IPS-20b (cell line): ENCODE data around the gene PRRC2B.
A peak's percentile ranks its signal among the peaks of the same experiment; 100 is the strongest.
"Not testable (repeated sequence)": the region's sequence is repeated elsewhere in the genome, so short reads cannot be mapped to it uniquely, and the experiment has no call there.

Experiments used
- H3K27ac ChIP-seq: one replicate; pipeline ENCODE4 v1.5.1; 2013; ENCODE audit warnings: low read length
- H3K27me3 ChIP-seq: 2 replicates; pipeline ENCODE4 v1.6.1; 2013; ENCODE audit warnings: mild to moderate bottlenecking, low read length, inconsistent platforms; ENCODE audit not compliant: insufficient read depth
- H3K36me3 ChIP-seq: 2 replicates; pipeline ENCODE4 v1.6.1; 2013; ENCODE audit warnings: low read depth, mild to moderate bottlenecking, inconsistent platforms, low read length, moderate library complexity; ENCODE audit not compliant: insufficient read depth
- H3K4me1 ChIP-seq: 2 replicates; pipeline ENCODE4 v1.6.1; 2013; ENCODE audit warnings: mild to moderate bottlenecking, control low read depth, inconsistent platforms, low read length, moderate library complexity; ENCODE audit not compliant: insufficient read depth
- H3K4me3 ChIP-seq: 2 replicates; pipeline ENCODE4 v1.5.1; 2013; ENCODE audit warnings: mild to moderate bottlenecking, low read length, inconsistent platforms
- H3K9ac ChIP-seq: 2 replicates; pipeline ENCODE4 v1.6.1; 2013; ENCODE audit warnings: low read depth, mild to moderate bottlenecking, inconsistent platforms, low read length, moderate library complexity
- H3K9me3 ChIP-seq: 2 replicates; pipeline ENCODE4 v1.6.1; 2013; ENCODE audit warnings: mild to moderate bottlenecking, low read depth, low read length, inconsistent platforms; ENCODE audit not compliant: insufficient read depth

Gene PRRC2B

DNA sequence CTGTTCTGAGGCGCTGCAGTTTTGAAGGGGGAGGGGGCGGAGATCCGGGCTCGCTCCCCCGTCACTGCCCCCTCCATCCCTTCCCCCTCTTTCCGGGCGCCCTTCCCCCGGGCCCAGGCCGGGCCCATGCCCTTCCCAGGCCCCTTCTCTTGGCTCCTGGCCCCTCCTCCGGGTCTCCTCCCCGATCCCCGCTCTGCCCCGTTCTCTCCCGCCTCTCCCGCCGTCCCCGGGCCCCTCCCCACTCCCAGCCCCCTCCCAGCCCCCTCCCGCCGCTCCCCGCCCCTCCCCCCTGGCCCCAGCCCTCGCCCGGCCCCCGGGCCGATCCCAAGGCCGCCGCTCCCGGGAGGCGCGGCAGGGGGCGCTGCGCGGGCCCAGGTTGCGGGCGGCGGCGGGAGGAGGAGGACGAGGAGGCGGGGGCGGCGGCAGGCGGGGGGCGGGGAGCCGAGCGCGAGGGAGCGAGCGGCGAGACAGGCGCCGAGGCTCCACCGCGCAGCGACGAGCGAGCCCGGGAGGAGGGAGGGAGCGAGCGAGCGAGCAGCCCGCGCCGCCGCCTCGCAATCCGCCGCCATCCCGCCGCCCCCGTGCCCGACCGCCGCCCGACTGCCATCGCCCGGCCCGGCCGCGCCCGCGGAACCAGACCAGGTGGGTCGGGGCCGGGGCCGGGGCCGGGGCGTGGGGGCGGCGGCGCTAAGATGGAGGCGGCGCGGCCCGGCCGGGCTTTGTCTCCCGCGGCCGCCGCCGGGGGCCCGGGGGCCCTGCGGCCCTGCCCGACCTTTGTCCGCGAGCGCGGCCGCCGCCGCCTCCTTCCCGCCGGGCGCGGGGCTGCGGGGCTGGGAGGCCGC lies at the start of gene PRRC2B:
TSS of gene PRRC2B (plus strand) at position 465 of the 842 bp plus-strand sequence. CDS start 36,059 bp downstream, outside the sequence.
- H3K27me3 ChIP-seq: no peaks in the 10 kb centered on the region
- H3K27ac ChIP-seq: peak within 1 kb of the TSS; percentile 11
- no peaks in the 10 kb centered on the region for H3K9me3 ChIP-seq
- peaks cover 8% of the 10 kb centered on the region for H3K36me3 ChIP-seq
- peak within 1 kb of the TSS; percentile 85 for H3K4me3 ChIP-seq
- H3K4me1 ChIP-seq: peaks cover 30% of the 10 kb centered on the region
- peak within 1 kb of the TSS; percentile 96 for H3K9ac ChIP-seq

DNA sequence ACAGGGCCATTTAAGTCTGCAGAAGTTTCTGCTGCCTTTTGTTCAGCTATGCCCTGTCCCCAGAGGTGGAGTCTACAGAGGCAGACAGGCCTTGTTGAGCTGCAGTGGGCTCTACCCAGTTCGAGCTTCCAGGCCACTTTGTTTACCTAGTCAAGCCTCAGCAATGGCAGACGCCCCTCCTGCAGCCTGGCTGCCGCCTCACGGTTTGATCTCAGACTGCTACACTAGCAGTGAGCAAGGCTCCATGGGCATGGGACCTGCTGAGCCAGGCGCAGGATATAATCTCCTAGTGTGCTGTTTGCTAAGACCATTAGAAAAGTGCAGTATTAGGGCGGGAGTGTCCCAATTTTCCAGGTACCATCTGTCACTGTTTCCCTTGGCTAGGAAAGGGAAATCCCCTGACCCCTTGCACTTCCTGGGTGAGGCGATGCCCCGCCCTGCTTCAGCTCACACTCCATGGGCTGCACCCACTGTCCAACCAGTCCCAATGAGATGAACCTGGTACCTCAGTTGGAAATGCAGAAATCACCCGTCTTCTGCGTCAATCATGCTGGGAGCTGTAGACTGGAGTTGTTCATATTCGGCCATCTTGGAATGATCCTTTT lies 48.9 kb upstream of the PRRC2B start:
- H3K9me3 ChIP-seq, H3K27me3 ChIP-seq, H3K27ac ChIP-seq, H3K4me1 ChIP-seq, H3K9ac ChIP-seq, H3K4me3 ChIP-seq, H3K36me3 ChIP-seq: not testable (repeated sequence)

GRCh38 chr9:131346559-131346958 lies 47.3 kb upstream of the PRRC2B start:
- peaks cover 3% of the 10 kb centered on the region; the same call in 1 of the 2 replicates for H3K27me3 ChIP-seq
- no peak overlapping the region for H3K9ac ChIP-seq
- H3K4me1 ChIP-seq: no peaks in the 10 kb centered on the region
- no peaks in the 10 kb centered on the region for H3K36me3 ChIP-seq
- H3K4me3 ChIP-seq: no peak overlapping the region
- H3K27ac ChIP-seq: no peak overlapping the region
- H3K9me3 ChIP-seq: no peaks in the 10 kb centered on the region

GRCh38 chr9:131347376-131348020 lies 46.4 kb upstream of the PRRC2B start:
- H3K27ac ChIP-seq: no peak overlapping the region
- H3K9me3 ChIP-seq: no peaks in the 10 kb centered on the region
- H3K4me3 ChIP-seq: no peak overlapping the region
- H3K27me3 ChIP-seq: peaks cover 3% of the 10 kb centered on the region; the same call in 1 of the 2 replicates
- H3K4me1 ChIP-seq: no peaks in the 10 kb centered on the region
- no peaks in the 10 kb centered on the region for H3K36me3 ChIP-seq
- H3K9ac ChIP-seq: no peak overlapping the region

- Histone ChIP-seq H3K36me3 (no peaks in the 10 kb centered on the region), H3K9ac (no peak overlapping the region), H3K9me3 (no peaks in the 10 kb centered on the region), H3K4me3 (no peak overlapping the region), H3K27ac (no peak overlapping the region), H3K27me3 (peaks cover 3% of the 10 kb centered on the region; the same call in 1 of the 2 replicates), H3K4me1 (no peaks in the 10 kb centered on the region)
Observed at GRCh38 chr9:131348631-131349521, 45.0 kb upstream of the PRRC2B start.

DNA sequence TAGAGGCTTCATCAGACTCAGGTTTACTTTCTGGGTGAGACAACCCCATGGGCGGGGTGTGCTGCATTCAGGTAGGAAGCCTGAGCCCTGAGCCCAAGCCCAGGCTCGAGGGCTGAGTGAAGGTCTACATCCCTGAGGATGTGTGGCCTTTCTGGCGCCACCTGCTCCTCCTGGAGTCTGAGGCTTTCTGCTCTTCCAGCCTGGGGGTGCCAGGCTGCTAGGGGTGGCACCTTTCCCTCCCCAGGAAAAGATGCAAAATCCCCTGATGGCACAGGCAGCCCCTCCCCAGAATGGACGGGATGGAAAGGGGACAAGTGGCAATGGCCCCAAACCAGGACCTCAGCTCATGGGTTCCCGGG lies 44.4 kb upstream of the PRRC2B start:
- Histone ChIP-seq H3K9ac (peak overlapping the region; percentile 70; the same call in 1 of the 2 replicates), H3K4me3 (peak overlapping the region; percentile 59; the same call in 1 of the 2 replicates), H3K9me3 (no peaks in the 10 kb centered on the region), H3K27me3 (peaks cover 3% of the 10 kb centered on the region; the same call in 1 of the 2 replicates), H3K27ac (no peak overlapping the region), H3K36me3 (no peaks in the 10 kb centered on the region), H3K4me1 (no peaks in the 10 kb centered on the region)

- H3K27ac ChIP-seq: no peak overlapping the region
- peak overlapping the region; percentile 70; the same call in 1 of the 2 replicates for H3K9ac ChIP-seq
- H3K4me3 ChIP-seq: peak overlapping the region; percentile 59; the same call in 1 of the 2 replicates
Observed at GRCh38 chr9:131349881-131350563, 43.9 kb upstream of the PRRC2B start.

GRCh38 chr9:131356479-131356878 lies 37.4 kb upstream of the PRRC2B start:
- H3K9ac ChIP-seq: peak overlapping the region; percentile 71
- H3K36me3 ChIP-seq, H3K27ac ChIP-seq: not testable (repeated sequence)

More at GRCh38 chr9:131349881-131350563, 43.9 kb upstream of the PRRC2B start:
- Histone ChIP-seq H3K27me3 (peaks cover 3% of the 10 kb centered on the region; the same call in 1 of the 2 replicates), H3K4me1 (no peaks in the 10 kb centered on the region), H3K9me3 (no peaks in the 10 kb centered on the region), H3K36me3 (no peaks in the 10 kb centered on the region)

DNA sequence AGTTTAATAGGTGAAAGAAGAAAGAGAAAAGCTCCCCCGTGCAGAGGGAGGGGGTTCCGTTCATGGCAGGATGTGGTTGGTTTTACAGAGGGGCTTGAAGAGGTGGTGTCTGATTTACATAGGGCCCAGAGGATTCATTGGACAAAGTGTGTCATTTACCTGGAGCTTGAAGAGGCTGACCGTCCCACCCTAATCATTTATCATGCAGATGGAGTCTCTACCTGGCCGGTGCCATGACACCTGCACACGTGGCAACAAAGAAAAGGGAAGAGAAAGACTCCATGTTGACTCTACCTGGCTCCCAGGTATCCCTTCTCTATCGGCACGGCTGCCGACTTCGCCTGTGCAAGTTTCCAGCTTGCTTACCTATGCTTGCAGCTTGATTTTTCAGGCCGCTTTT lies 35.3 kb upstream of the PRRC2B start:
- Histone ChIP-seq H3K27ac (peak overlapping the region; percentile 12), H3K27me3 (no peaks in the 10 kb centered on the region), H3K4me3 (no peak overlapping the region), H3K36me3 (no peaks in the 10 kb centered on the region), H3K4me1 (peaks cover 17% of the 10 kb centered on the region), H3K9ac (peak overlapping the region; percentile 16; the same call in 1 of the 2 replicates), H3K9me3 (no peaks in the 10 kb centered on the region)

More at GRCh38 chr9:131356479-131356878, 37.4 kb upstream of the PRRC2B start:
- H3K9me3 ChIP-seq, H3K4me3 ChIP-seq, H3K27me3 ChIP-seq: not testable (repeated sequence)
- peaks cover 17% of the 10 kb centered on the region for H3K4me1 ChIP-seq

DNA sequence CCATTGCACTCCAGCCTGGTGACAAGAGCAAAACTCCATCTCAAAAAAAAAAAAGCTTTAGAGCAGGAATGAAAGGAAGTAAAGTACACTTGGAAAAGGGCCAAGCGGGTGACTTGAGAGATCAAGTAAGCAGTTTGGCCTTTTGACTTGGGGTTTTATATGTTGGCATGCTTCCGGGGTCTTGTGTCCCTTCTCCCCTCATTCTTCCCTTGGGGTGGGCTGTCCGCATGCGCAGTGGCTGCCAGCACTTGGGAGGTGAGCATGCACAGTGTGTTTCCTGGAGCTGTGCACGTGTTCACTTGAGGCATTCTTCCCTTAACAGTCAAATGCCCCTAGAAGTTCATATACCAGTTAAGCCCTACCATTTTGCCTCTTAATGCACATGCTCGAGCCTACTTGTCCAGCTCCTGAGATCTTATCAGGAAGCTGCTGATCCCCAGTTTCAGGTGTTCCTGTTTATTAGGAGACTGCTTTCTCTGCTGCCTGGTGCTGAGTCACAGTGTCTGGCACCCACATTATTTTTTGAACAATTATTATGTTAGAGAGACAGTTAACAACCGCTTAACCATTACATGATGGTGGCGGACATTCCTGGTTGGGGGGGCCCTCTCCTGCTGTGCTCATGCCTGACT lies 32.6 kb upstream of the PRRC2B start:
- H3K9me3 ChIP-seq: no peaks in the 10 kb centered on the region
- H3K27me3 ChIP-seq: no peaks in the 10 kb centered on the region
- H3K36me3 ChIP-seq: no peaks in the 10 kb centered on the region
- H3K4me3 ChIP-seq: no peak overlapping the region
- H3K27ac ChIP-seq: no peak overlapping the region
- no peak overlapping the region for H3K9ac ChIP-seq
- H3K4me1 ChIP-seq: peaks cover 17% of the 10 kb centered on the region
